ENCODE data around the gene GPC6.

GPC6 gene

DNA sequence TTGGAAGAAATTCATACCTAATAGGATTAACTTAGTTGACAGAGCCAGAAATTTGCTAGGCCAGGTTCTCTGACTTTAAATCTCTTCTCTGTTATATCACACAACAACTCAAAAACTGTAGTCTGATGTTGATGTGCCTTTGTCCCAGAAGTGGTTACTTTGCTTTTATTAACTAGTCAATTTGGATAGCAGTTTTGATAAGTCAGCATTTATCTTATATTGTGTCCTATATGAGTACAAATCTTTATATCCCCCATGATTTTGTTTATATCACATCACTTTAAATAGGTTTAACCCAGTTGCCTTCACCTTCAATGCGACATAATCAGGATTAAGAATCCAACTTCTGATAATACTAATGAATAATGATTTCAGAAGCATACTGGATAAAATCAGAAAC, 459.3 kb downstream of the GPC6 start:
- TF ChIP-seq EZH2 (IDR thresholded peaks at IDR 0.05; ENCODE audit: borderline replicate concordance, low read length): no peak
- TF ChIP-seq, protein P1, sequence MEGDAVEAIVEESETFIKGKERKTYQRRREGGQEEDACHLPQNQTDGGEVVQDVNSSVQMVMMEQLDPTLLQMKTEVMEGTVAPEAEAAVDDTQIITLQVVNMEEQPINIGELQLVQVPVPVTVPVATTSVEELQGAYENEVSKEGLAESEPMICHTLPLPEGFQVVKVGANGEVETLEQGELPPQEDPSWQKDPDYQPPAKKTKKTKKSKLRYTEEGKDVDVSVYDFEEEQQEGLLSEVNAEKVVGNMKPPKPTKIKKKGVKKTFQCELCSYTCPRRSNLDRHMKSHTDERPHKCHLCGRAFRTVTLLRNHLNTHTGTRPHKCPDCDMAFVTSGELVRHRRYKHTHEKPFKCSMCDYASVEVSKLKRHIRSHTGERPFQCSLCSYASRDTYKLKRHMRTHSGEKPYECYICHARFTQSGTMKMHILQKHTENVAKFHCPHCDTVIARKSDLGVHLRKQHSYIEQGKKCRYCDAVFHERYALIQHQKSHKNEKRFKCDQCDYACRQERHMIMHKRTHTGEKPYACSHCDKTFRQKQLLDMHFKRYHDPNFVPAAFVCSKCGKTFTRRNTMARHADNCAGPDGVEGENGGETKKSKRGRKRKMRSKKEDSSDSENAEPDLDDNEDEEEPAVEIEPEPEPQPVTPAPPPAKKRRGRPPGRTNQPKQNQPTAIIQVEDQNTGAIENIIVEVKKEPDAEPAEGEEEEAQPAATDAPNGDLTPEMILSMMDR (IDR thresholded peaks at IDR 0.05; ENCODE audit: low read length): no peak

DNA sequence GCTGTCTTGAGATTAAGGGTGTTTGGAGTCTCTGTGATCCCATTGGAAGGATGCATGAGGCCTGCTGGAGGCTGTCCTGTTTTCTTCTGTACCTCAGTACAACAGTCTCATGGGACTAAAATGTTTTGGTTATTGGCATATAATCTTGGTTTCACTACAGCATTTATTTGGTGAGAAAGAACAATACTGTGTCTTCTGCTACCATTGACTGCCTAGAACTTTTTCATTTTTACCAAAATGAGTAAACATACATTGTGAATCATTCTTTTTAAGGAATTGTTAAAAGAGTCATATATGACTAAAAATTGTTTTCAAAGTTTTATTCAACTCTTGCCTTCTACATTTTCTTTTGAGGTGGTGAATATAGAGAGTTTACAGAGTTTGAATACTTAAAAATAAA, 459.8 kb downstream of the GPC6 start:
- Histone ChIP-seq H3K9ac (ENCODE audit: low read length) (no peak overlapping the region), H3K27me3 (ENCODE audit: insufficient read depth, low read length) (no peaks in the 10 kb centered on the region), H3K4me2 (ENCODE audit: low read length) (no peak overlapping the region), H3F3A (ENCODE audit: insufficient read depth, low read length) (no peaks in the 10 kb centered on the region), H3K9me2 (ENCODE audit: low read depth, low read length) (no peaks in the 10 kb centered on the region), H3K27ac (ENCODE audit: low read depth, low read length, poor library complexity, severe bottlenecking) (no peak overlapping the region), H3K79me2 (ENCODE audit: insufficient read depth, low read length) (no peaks in the 10 kb centered on the region), H3K4me3 (ENCODE audit: low read depth, low read length, poor library complexity, severe bottlenecking) (no peak overlapping the region), H3K36me3 (ENCODE audit: insufficient read depth, low read length) (no peaks in the 10 kb centered on the region), H3K9me3 (ENCODE audit: low read length) (no peaks in the 10 kb centered on the region), H3K4me1 (ENCODE audit: insufficient read depth, low read length, severe bottlenecking) (no peaks in the 10 kb centered on the region), H4K20me1 (ENCODE audit: insufficient read depth, low read length) (no peaks in the 10 kb centered on the region), H2AFZ (ENCODE audit: low read length) (no peak overlapping the region)
- TF ChIP-seq EZH2 (IDR thresholded peaks at IDR 0.05; ENCODE audit: borderline replicate concordance, low read length): no peak

More for the DNA sequence above, 459.3 kb downstream of the GPC6 start:
- H3K4me2 ChIP-seq (ENCODE audit: low read length): no peak overlapping the region
- no peaks in the 10 kb centered on the region for H3K9me2 ChIP-seq (ENCODE audit: low read depth, low read length)
- H2AFZ ChIP-seq (ENCODE audit: low read length): no peak overlapping the region
- no peaks in the 10 kb centered on the region for H3K79me2 ChIP-seq (ENCODE audit: insufficient read depth, low read length)
- H3K9me3 ChIP-seq (ENCODE audit: low read length): no peaks in the 10 kb centered on the region
- no peaks in the 10 kb centered on the region for H3K4me1 ChIP-seq (ENCODE audit: insufficient read depth, low read length, severe bottlenecking)
- H3K27ac ChIP-seq (ENCODE audit: low read depth, low read length, poor library complexity, severe bottlenecking): no peak overlapping the region
- H3K9ac ChIP-seq (ENCODE audit: low read length): no peak overlapping the region
- H3K36me3 ChIP-seq (ENCODE audit: insufficient read depth, low read length): no peaks in the 10 kb centered on the region
- H3K4me3 ChIP-seq (ENCODE audit: low read depth, low read length, poor library complexity, severe bottlenecking): no peak overlapping the region
- H4K20me1 ChIP-seq (ENCODE audit: insufficient read depth, low read length): no peaks in the 10 kb centered on the region
- no peaks in the 10 kb centered on the region for H3K27me3 ChIP-seq (ENCODE audit: insufficient read depth, low read length)
- no peaks in the 10 kb centered on the region for H3F3A ChIP-seq (ENCODE audit: insufficient read depth, low read length)

DNA sequence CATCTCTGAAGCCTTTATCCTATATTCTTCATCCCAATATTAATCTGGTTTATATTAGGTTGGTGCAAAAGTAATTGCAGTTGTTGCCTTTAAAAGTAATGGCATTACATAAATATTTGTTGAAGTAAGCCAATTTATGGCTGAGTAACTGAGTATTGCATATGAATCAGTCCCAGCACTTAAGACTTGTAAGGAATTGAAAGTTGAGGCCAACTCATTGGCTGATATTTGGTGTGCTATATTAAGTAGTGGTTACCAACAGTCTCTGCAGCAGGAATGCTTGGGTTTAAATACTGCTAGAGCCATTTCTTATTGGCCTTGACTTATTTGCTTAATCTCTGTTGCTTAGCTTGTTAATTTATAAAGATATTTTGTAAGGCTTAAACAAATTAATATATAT, 460.7 kb downstream of the GPC6 start:
- no peaks in the 10 kb centered on the region for H3K4me1 ChIP-seq (ENCODE audit: insufficient read depth, low read length, severe bottlenecking)
- H3K27ac ChIP-seq (ENCODE audit: low read depth, low read length, poor library complexity, severe bottlenecking): no peak overlapping the region
- no peaks in the 10 kb centered on the region for H3K27me3 ChIP-seq (ENCODE audit: insufficient read depth, low read length)
- H3K9me3 ChIP-seq (ENCODE audit: low read length): no peaks in the 10 kb centered on the region
- TF ChIP-seq, protein P1 (IDR thresholded peaks at IDR 0.05; ENCODE audit: low read length): no peak
- no peaks in the 10 kb centered on the region for H3F3A ChIP-seq (ENCODE audit: insufficient read depth, low read length)
- H3K36me3 ChIP-seq (ENCODE audit: insufficient read depth, low read length): no peaks in the 10 kb centered on the region
- H3K79me2 ChIP-seq (ENCODE audit: insufficient read depth, low read length): no peaks in the 10 kb centered on the region
- H3K4me3 ChIP-seq (ENCODE audit: low read depth, low read length, poor library complexity, severe bottlenecking): no peak overlapping the region
- no peaks in the 10 kb centered on the region for H4K20me1 ChIP-seq (ENCODE audit: insufficient read depth, low read length)
- no peak overlapping the region for H3K4me2 ChIP-seq (ENCODE audit: low read length)
- H2AFZ ChIP-seq (ENCODE audit: low read length): no peak overlapping the region
- no peaks in the 10 kb centered on the region for H3K9me2 ChIP-seq (ENCODE audit: low read depth, low read length)
- H3K9ac ChIP-seq (ENCODE audit: low read length): no peak overlapping the region

DNA sequence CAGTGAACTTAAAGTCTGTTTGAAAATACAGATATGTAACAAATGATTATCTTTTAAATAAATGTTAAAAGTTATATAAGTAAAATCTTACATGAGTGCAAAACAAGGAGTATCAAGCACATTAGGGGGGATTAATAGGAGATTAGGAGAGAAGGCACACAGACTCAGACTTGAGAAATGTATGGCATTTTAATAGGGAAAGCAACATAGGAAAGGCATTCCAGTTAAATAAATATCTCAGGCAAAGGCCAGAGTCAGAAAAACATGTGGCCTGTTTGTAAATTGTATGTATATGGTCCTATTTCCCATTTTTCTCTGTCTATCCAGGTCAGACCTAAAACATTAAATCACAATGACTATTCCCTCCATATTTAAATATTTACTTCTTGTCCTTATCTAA, 462.7 kb downstream of the GPC6 start:
- H4K20me1 ChIP-seq (ENCODE audit: insufficient read depth, low read length): no peaks in the 10 kb centered on the region
- no peaks in the 10 kb centered on the region for H3K4me1 ChIP-seq (ENCODE audit: insufficient read depth, low read length, severe bottlenecking)
- H3K27me3 ChIP-seq (ENCODE audit: insufficient read depth, low read length): no peaks in the 10 kb centered on the region
- H3K79me2 ChIP-seq (ENCODE audit: insufficient read depth, low read length): no peaks in the 10 kb centered on the region
- TF ChIP-seq, protein P1 (IDR thresholded peaks at IDR 0.05; ENCODE audit: low read length): no peak
- TF ChIP-seq EZH2 (IDR thresholded peaks at IDR 0.05; ENCODE audit: borderline replicate concordance, low read length): no peak
- no peak overlapping the region for H3K27ac ChIP-seq (ENCODE audit: low read depth, low read length, poor library complexity, severe bottlenecking)
- H2AFZ ChIP-seq (ENCODE audit: low read length): no peak overlapping the region
- no peak overlapping the region for H3K4me3 ChIP-seq (ENCODE audit: low read depth, low read length, poor library complexity, severe bottlenecking)
- H3K36me3 ChIP-seq (ENCODE audit: insufficient read depth, low read length): no peaks in the 10 kb centered on the region
- H3K4me2 ChIP-seq (ENCODE audit: low read length): no peak overlapping the region
- H3K9me3 ChIP-seq (ENCODE audit: low read length): no peaks in the 10 kb centered on the region
- H3K9me2 ChIP-seq (ENCODE audit: low read depth, low read length): no peaks in the 10 kb centered on the region
- H3F3A ChIP-seq (ENCODE audit: insufficient read depth, low read length): no peaks in the 10 kb centered on the region
- no peak overlapping the region for H3K9ac ChIP-seq (ENCODE audit: low read length)

Data from OCI-LY1 (cell line).